Measurements from ENCODE around the gene CXCL12.

GRCh38 chr10:44424957-44425356, 40.1 kb upstream of the CXCL12 start:
- TF ChIP-seq POLR2A (IDR thresholded peaks at IDR 0.05): no peak
- TF ChIP-seq, protein P1, sequence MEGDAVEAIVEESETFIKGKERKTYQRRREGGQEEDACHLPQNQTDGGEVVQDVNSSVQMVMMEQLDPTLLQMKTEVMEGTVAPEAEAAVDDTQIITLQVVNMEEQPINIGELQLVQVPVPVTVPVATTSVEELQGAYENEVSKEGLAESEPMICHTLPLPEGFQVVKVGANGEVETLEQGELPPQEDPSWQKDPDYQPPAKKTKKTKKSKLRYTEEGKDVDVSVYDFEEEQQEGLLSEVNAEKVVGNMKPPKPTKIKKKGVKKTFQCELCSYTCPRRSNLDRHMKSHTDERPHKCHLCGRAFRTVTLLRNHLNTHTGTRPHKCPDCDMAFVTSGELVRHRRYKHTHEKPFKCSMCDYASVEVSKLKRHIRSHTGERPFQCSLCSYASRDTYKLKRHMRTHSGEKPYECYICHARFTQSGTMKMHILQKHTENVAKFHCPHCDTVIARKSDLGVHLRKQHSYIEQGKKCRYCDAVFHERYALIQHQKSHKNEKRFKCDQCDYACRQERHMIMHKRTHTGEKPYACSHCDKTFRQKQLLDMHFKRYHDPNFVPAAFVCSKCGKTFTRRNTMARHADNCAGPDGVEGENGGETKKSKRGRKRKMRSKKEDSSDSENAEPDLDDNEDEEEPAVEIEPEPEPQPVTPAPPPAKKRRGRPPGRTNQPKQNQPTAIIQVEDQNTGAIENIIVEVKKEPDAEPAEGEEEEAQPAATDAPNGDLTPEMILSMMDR (IDR thresholded peaks at IDR 0.05): no peak

Data from prostate gland (tissue), 2 donors.